Sigmoid colon (tissue), 3 donors: ENCODE results near the gene RRP1.

Source experiments
- POLR2A ChIP-seq, 2 donors: fragments of 450-650 bp; IDR thresholded peaks; one replicate each; pipeline ENCODE4 v1.6.1; 2016; ENCODE audit warnings: antibody characterized with exemption in 2 of 2, mild to moderate bottlenecking in 2 of 2, moderate library complexity in 2 of 2
- TF ChIP-seq, protein P1 (sequence below), 4 experiments: fragments of 450-650 bp in 3 of 4; fragments of 200-600 bp in 1 of 4; IDR thresholded peaks; one replicate each; pipeline ENCODE4 v1.5.1; 2016 to 2019; ENCODE audit warnings: antibody characterized with exemption in 4 of 4, mild to moderate bottlenecking in 3 of 4, moderate library complexity in 2 of 4

DNA sequence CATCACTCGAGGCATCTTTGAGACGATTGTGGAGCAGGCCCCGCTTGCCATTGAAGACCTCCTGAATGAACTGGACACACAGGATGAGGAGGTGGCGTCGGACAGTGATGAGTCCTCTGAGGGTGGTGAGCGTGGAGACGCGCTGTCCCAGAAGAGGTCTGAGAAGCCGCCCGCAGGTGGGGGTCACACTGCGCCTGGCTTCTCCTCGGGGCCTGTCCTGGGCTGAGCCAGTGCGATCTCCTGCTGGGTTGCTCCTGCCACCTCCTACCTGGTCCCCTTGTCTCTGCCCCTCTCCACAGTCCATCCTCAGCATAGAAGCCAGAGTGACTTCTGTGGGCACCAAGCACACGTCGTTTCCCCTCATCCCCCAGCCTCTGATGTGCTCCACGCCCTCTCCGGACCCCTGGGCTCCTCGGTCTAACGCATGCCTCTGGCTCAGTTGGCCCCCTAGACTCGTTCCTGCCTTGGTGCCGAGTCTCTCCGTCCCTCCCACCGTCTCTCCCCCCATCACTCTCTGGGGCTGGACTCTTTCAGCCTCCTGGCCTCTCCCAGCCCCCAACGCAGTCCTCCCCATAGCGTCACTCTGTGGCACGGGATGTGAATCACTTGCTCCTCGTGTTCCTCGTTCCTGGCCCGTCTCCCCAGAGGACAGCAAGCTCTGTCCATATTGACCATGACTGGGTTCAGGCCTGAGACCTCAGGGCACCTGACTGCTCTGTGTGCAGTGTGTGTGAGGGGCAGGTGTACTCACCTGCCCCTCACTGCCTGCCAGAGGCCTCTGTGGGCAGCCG lies 8.7 kb downstream of the RRP1 start:
- TF ChIP-seq, protein P1, sequence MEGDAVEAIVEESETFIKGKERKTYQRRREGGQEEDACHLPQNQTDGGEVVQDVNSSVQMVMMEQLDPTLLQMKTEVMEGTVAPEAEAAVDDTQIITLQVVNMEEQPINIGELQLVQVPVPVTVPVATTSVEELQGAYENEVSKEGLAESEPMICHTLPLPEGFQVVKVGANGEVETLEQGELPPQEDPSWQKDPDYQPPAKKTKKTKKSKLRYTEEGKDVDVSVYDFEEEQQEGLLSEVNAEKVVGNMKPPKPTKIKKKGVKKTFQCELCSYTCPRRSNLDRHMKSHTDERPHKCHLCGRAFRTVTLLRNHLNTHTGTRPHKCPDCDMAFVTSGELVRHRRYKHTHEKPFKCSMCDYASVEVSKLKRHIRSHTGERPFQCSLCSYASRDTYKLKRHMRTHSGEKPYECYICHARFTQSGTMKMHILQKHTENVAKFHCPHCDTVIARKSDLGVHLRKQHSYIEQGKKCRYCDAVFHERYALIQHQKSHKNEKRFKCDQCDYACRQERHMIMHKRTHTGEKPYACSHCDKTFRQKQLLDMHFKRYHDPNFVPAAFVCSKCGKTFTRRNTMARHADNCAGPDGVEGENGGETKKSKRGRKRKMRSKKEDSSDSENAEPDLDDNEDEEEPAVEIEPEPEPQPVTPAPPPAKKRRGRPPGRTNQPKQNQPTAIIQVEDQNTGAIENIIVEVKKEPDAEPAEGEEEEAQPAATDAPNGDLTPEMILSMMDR (IDR thresholded peaks at IDR 0.05), result no peak
- no peak for TF ChIP-seq POLR2A (IDR thresholded peaks at IDR 0.05)
